Prostate gland (tissue), 2 donors: ENCODE results near the gene ONECUT3. TPM values are rescaled to one million over a fixed set of nuclear protein-coding genes. Genes with fewer than 3 reads are reported as not detected.

Experiments used
- DNase-seq: peaks from one replicate; pipeline ENCODE4 v3.0.0-alpha.2; 2019; ENCODE audit warnings: low spot score
- H3K27ac ChIP-seq, 2 donors: fragments of 200-600 bp; sonication (generic); 2 replicates each; pipeline ENCODE4 v1.5.1; 2017 to 2019
- H3K27me3 ChIP-seq: fragments of 200-600 bp; sonication (generic); replicated peaks from 2 replicates; pipeline ENCODE4 v1.5.1; 2019; ENCODE audit not compliant: insufficient read depth
- H3K36me3 ChIP-seq, 2 donors: fragments of 200-600 bp; sonication (generic); 1 replicate in 1 of 2; 2 replicates in 1 of 2; pipeline versions ENCODE4 v1.5.1 to v1.8.1; 2017 to 2019
- H3K4me1 ChIP-seq: fragments of 200-600 bp; sonication (generic); replicated peaks from 2 replicates; pipeline ENCODE4 v1.5.1; 2019
- H3K4me3 ChIP-seq, 2 donors: fragments of 200-600 bp; sonication (generic); 2 replicates each; pipeline ENCODE4 v1.5.1; 2017 to 2019
- H3K9me3 ChIP-seq: fragments of 200-600 bp; sonication (generic); 2 replicates; pipeline ENCODE4 v1.5.1; 2017
- POLR2A ChIP-seq: fragments of 450-650 bp; IDR thresholded peaks from one replicate; pipeline ENCODE4 v1.6.1; 2016; ENCODE audit warnings: antibody characterized with exemption, mild to moderate bottlenecking
- POLR2AphosphoS5 ChIP-seq: sonication (generic); formaldehyde crosslinking; IDR thresholded peaks from one replicate; pipeline ENCODE4 v1.6.1; 2017; ENCODE audit warnings: antibody characterized with exemption
- WGBS: methylation state at CpG from one replicate; pipeline ENCODE4 v1.1.5; 2018; 5-methylcytosine and 5-hydroxymethylcytosine counted together
- intact Hi-C: fragments of 100-400 bp; cut with DNase I; formaldehyde crosslinking; loops from one replicate; pipeline ENCODE4 v1.14.2; 2022
- total RNA-seq, 2 donors: library from RNA; depleted of rRNA; stranded (reverse); fragments of >200 nt; gene quantifications; one replicate each; pipeline ENCODE4 v1.1.0, GENCODE V29; 2016
- TF ChIP-seq, protein P1 (sequence below), 4 experiments: fragments of 200-600 bp in 2 of 4; fragments of 450-650 bp in 2 of 4; sonication (generic) in 2 of 4; IDR thresholded peaks; 1 replicate in 3 of 4; 2 replicates in 1 of 4; pipeline ENCODE4 v1.5.1; 2016 to 2019; ENCODE audit warnings: antibody characterized with exemption in 4 of 4, mild to moderate bottlenecking in 2 of 4, moderate library complexity in 2 of 4

The ONECUT3 gene
- total RNA-seq, 2 donors from 2014 or later: not detected

DNA sequence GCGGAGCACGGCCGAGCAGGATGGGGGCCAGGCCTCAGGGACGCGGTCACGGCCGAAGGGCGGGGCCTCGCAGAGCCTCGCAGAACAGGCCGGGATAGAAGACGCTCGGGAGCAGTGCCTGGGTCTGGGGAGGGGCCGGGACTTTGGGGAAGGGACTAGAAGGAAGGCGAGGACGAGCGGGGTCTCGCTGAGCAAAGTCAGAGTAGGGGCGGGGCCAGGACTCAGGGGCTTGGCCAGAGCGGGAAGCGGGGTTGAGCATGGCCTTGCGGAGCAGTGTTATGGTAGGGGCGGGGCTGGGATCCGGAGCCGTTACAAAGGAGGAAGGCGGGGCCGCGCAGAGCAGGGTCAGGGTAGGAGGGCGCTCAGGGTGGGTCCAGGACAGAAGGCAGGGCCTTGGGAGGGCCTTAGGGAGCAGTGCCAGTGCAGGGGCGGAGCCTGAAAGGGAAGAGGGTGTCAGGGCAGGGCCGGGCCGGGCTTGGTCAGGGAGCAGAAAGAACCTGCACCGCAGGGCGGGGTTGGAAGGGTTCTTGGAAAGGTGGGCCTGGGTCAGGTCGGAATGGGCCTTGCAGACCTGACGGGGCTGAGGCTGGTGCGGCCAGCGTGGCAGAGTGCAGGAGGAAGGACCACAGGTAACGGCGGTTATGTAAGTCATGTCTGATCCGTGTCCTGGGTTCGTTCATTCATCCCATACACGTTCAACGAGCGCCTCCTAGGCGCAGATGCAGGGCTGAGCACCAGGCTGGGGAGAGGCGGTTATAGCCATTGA is 59.3 kb downstream of the ONECUT3 start:
- H3K27me3 ChIP-seq: no peaks in the 10 kb centered on the region
- intact Hi-C loops: no loop called here
- no peaks in the 10 kb centered on the region for H3K9me3 ChIP-seq
- H3K27ac ChIP-seq: peak overlapping the region; percentile 31 to 69
- DNase-seq: peak; percentile 79
- peaks cover 4 to 5% of the 10 kb centered on the region in 2 donors for H3K36me3 ChIP-seq
- WGBS: under 1% methylated on average over 47 of the region's 47 CpGs
- peak; percentile 18 for TF ChIP-seq POLR2A
- no peak for TF ChIP-seq POLR2AphosphoS5
- TF ChIP-seq, protein P1, sequence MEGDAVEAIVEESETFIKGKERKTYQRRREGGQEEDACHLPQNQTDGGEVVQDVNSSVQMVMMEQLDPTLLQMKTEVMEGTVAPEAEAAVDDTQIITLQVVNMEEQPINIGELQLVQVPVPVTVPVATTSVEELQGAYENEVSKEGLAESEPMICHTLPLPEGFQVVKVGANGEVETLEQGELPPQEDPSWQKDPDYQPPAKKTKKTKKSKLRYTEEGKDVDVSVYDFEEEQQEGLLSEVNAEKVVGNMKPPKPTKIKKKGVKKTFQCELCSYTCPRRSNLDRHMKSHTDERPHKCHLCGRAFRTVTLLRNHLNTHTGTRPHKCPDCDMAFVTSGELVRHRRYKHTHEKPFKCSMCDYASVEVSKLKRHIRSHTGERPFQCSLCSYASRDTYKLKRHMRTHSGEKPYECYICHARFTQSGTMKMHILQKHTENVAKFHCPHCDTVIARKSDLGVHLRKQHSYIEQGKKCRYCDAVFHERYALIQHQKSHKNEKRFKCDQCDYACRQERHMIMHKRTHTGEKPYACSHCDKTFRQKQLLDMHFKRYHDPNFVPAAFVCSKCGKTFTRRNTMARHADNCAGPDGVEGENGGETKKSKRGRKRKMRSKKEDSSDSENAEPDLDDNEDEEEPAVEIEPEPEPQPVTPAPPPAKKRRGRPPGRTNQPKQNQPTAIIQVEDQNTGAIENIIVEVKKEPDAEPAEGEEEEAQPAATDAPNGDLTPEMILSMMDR (IDR thresholded peaks at IDR 0.05): peak in 3 of 4 experiments; percentile 30 to 53 (median 49)
- H3K4me1 ChIP-seq: peaks cover 8% of the 10 kb centered on the region
- H3K4me3 ChIP-seq: peak overlapping the region; percentile 32 to 36

DNA sequence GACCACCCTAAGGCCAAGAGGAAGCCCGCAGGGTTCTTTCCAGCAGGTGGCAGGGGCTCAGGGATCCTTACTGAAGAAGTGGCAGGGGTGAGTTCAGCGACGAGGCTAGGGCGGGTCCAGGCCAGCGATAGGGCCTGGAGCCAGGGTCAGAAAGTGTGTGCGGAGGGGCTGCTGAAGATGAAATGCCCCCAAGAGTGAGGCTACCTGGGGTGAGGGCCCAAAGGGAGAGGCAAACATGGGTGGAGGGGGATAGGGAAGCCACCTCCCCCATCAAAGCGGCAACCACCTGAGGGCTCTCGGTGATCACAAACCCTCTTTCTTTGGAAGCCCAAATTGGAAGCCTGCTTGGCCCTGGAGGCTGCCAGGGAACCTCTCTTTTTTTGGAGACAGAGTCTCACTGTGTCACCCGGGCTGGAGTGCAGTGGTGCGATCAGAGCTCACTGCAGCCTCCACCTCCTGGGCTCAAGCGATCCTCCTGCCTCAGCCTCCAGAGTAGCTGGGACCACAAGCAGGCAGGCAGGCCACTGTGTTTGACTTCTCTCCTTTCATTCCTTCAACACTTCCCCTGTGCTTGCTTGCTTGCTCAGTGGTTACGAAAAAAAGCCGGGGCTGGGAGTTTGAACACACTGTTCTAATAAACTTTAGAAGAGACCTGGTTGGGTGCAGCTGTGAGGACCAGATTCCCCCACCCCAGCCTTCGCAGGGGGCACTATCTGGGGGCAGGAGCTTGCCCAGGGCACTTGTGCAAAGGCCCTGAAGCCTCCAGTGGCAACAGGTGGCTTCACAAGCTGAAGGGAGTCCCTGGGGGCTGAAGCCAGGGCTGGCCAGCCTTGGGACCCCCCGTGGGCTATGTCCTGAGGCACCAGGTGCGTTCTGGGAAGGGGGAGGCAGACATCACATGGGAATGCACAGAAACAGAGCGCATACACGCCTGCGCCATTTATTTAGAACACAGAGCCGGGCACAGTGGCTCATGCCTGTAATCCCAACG is 60.2 kb downstream of the ONECUT3 start:
- WGBS: 68% methylated on average over 21 of the region's 21 CpGs
- no peak for TF ChIP-seq POLR2A
- TF ChIP-seq, protein P1 (IDR thresholded peaks at IDR 0.05): no peak
- no peak for TF ChIP-seq POLR2AphosphoS5
- Histone ChIP-seq H3K4me1 (peaks cover 8% of the 10 kb centered on the region), H3K9me3 (no peaks in the 10 kb centered on the region), H3K4me3 (peak overlapping the region; percentile 32 to 36), H3K36me3 (peaks cover 10 to 13% of the 10 kb centered on the region in 2 donors), H3K27me3 (no peaks in the 10 kb centered on the region), H3K27ac (peak overlapping the region in 1 of 2 donors; percentile 69)
- intact Hi-C loops: no loop called here
- no peak for DNase-seq

DNA sequence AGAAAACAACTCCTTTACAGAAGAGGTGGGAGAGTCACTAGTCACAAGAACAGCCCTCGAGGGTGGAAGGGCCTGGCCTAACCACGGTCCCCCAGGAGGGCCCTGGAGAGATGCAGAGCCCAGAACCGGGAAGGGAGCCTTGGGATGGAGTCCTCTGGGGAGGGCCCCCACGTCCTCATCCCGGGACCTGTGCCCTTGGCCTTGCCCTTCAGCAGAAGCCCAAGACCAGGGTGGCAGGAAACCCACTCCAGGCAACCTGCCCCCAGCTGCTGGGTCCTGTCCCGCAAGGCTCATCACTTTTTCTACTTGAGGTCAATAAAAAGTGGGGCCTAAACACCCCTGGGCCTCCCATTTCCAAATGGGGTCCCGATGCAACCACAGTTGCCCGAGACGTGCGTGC is 61.1 kb downstream of the ONECUT3 start:
- peaks cover 15 to 20% of the 10 kb centered on the region in 2 donors for H3K36me3 ChIP-seq
- DNase-seq: no peak
- no peaks in the 10 kb centered on the region for H3K9me3 ChIP-seq
- TF ChIP-seq POLR2AphosphoS5 (no peak), POLR2A (no peak)
- TF ChIP-seq, protein P1 (IDR thresholded peaks at IDR 0.05): no peak
- intact Hi-C loops: no loop called here
- WGBS: 83% methylated on average over 10 of the region's 10 CpGs
- peaks cover 8% of the 10 kb centered on the region for H3K4me1 ChIP-seq
- no peak overlapping the region for H3K4me3 ChIP-seq
- no peak overlapping the region for H3K27ac ChIP-seq
- no peaks in the 10 kb centered on the region for H3K27me3 ChIP-seq

DNA sequence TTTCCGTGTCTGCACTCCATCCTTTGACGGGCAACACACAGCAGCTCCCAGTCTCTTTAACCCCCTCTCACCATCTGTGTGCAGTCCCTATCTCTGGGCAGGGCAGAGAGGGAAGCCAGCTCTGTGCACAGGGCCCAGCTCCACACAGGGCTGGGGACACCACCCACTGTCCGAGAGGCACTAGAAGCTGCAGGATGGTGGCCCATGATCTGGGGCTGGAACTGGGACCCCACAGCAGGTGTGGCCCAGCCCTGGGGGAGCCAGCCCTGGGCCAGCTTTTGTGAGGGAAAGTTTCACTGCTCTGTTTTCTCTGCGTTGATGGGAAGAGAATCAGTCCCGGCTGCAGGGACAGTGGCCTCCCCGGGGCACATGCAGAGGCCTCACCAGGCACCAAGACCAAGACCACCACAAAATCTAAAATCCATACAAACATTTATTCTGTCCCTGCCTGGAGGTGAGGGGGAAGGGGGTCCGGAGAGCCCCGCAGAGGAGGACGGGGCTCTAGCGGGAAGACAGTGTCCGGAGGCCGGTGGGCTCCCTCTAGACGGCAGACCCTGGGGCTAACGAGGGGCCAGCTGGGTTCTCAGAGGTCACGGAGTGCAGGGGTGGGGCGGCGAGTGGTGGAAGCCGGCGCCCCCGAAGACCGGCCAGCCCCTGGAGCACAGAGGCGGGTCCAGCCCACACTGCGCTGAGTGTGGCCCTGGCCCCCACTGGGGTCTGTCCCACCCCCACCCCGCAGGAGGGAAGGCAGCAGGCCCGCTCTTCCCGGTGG is 61.7 kb downstream of the ONECUT3 start:
- intact Hi-C loops: no loop called here

More for the DNA sequence above, 61.7 kb downstream of the ONECUT3 start:
- H3K27me3 ChIP-seq: no peaks in the 10 kb centered on the region
- 85% methylated on average over 26 of the region's 26 CpGs for WGBS
- DNase-seq: no peak
- H3K36me3 ChIP-seq: peaks cover 16 to 20% of the 10 kb centered on the region in 2 donors
- H3K9me3 ChIP-seq: no peaks in the 10 kb centered on the region
- H3K27ac ChIP-seq: no peak overlapping the region
- peaks cover 8% of the 10 kb centered on the region for H3K4me1 ChIP-seq
- no peak overlapping the region for H3K4me3 ChIP-seq
- TF ChIP-seq POLR2A: no peak
- TF ChIP-seq POLR2AphosphoS5: no peak
- TF ChIP-seq, protein P1 (IDR thresholded peaks at IDR 0.05): no peak
